PC-3 (cell line): ENCODE results near the gene CFAP54. TPM values are rescaled to one million over a fixed set of nuclear protein-coding genes. Genes with fewer than 3 reads are reported as not detected.
"Not testable (repeated sequence)": the region's sequence is repeated elsewhere in the genome, so short reads cannot be mapped to it uniquely, and the experiment has no call there.

ENCODE experiments used
- ATAC-seq: fragments of 200-7000 bp; cut with Tn5 transposase; 2 replicates; pipeline ENCODE4 v1.9.1; 2020; ENCODE audit warnings: mild to moderate bottlenecking, moderate library complexity
- BruUV-seq: library from RNA; stranded (reverse); fragments of 400-500 nt; replicated peaks from 2 replicates; lab custom pipeline; 2021; lab: Mats Ljungman, UMichigan
- CTCF ChIA-PET: fragments of 300-600 bp; sonication (Branson Sonifier 250); formaldehyde crosslinking; loops from one replicate; lab custom pipeline; 2022; ENCODE audit warnings: antibody characterized with exemption; lab: Charles Lee
- POLR2A ChIA-PET: fragments of 300-600 bp; sonication (Branson Sonifier 250); formaldehyde crosslinking; loops from one replicate; lab custom pipeline; 2022; ENCODE audit warnings: antibody characterized with exemption; ENCODE audit not compliant: unreplicated experiment; lab: Charles Lee
- DNase-seq: peaks from one replicate; pipeline ENCODE4 v3.0.0-alpha.2; 2015
- H2AFZ ChIP-seq: fragments of 300-600 bp; sonication (generic); 2 replicates; pipeline ENCODE4 v1.6.0; 2016; ENCODE audit warnings: antibody characterized with exemption, low read length
- H3F3A ChIP-seq: fragments of 300-600 bp; sonication (generic); one replicate; pipeline ENCODE4 v1.6.0; 2017; ENCODE audit warnings: antibody characterized with exemption, low read length, control low read depth, mild to moderate bottlenecking; ENCODE audit not compliant: unreplicated experiment
- H3K27ac ChIP-seq: fragments of 300-600 bp; sonication (generic); 2 replicates; pipeline ENCODE4 v1.5.1; 2016; ENCODE audit warnings: mild to moderate bottlenecking, low read length
- H3K27me3 ChIP-seq: fragments of 300-600 bp; sonication (generic); 2 replicates; pipeline ENCODE4 v1.6.1; 2016; ENCODE audit warnings: low read length, mixed read lengths
- H3K36me3 ChIP-seq: fragments of 300-600 bp; sonication (generic); 2 replicates; pipeline ENCODE4 v1.6.1; 2016; ENCODE audit warnings: low read depth, mixed run types, low read length, mixed read lengths
- H3K4me1 ChIP-seq: fragments of 300-600 bp; sonication (generic); 2 replicates; pipeline ENCODE4 v1.5.1; 2016; ENCODE audit warnings: low read length; ENCODE audit not compliant: insufficient read depth
- H3K4me2 ChIP-seq: fragments of 300-600 bp; sonication (generic); 2 replicates; pipeline ENCODE4 v1.6.0; 2016; ENCODE audit warnings: low read length
- H3K4me3 ChIP-seq: fragments of 300-600 bp; sonication (generic); 2 replicates; pipeline ENCODE4 v1.5.1; 2016; ENCODE audit warnings: mild to moderate bottlenecking, low read length, mixed read lengths
- H3K79me2 ChIP-seq: fragments of 300-600 bp; sonication (generic); 2 replicates; pipeline ENCODE4 v1.6.1; 2017; ENCODE audit warnings: low read length, mixed read lengths
- H3K9ac ChIP-seq: fragments of 300-600 bp; sonication (generic); 2 replicates; pipeline ENCODE4 v1.6.0; 2016; ENCODE audit warnings: mild to moderate bottlenecking, low read length
- H3K9me2 ChIP-seq: fragments of 300-600 bp; sonication (generic); replicated peaks from 2 replicates; pipeline ENCODE4 v1.6.1; 2016; ENCODE audit warnings: mixed run types, low read length, mixed read lengths
- H3K9me3 ChIP-seq: fragments of 300-600 bp; sonication (generic); 2 replicates; pipeline ENCODE4 v1.6.1; 2016; ENCODE audit warnings: low read length, mixed read lengths
- H4K20me1 ChIP-seq: fragments of 300-600 bp; sonication (generic); 2 replicates; pipeline ENCODE4 v1.6.1; 2016; ENCODE audit warnings: low read length, mixed read lengths
- EZH2 ChIP-seq: fragments of 300-600 bp; sonication (generic); IDR thresholded peaks from one replicate; pipeline ENCODE4 v1.6.1; 2017; ENCODE audit warnings: antibody characterized with exemption, mild to moderate bottlenecking, low read length; ENCODE audit not compliant: unreplicated experiment
- EZH2phosphoT487 ChIP-seq: fragments of 300-600 bp; sonication (generic); IDR thresholded peaks from 2 replicates; pipeline ENCODE4 v1.6.1; 2018; ENCODE audit warnings: mild to moderate bottlenecking, antibody characterized with exemption, low read length, borderline replicate concordance
- intact Hi-C: fragments of 100-400 bp; cut with micrococcal nuclease; formaldehyde crosslinking; loops from 2 replicates; pipeline ENCODE4 v1.9.0; 2023
- total RNA-seq: library from RNA; depleted of rRNA; stranded (reverse); fragments of >200 nt; gene quantifications from 2 replicates; pipeline ENCODE4 v1.2.3, GENCODE V29; 2014
- TF ChIP-seq, protein P1 (sequence below): fragments of 300-600 bp; sonication (generic); conservative IDR thresholded peaks from 2 replicates; pipeline ENCODE4 v1.5.1; 2017; ENCODE audit warnings: antibody characterized with exemption, low read depth, mild to moderate bottlenecking, low read length

Gene CFAP54
- total RNA-seq, 1 experiment from 2014 or later, result 0.77 TPM

DNA sequence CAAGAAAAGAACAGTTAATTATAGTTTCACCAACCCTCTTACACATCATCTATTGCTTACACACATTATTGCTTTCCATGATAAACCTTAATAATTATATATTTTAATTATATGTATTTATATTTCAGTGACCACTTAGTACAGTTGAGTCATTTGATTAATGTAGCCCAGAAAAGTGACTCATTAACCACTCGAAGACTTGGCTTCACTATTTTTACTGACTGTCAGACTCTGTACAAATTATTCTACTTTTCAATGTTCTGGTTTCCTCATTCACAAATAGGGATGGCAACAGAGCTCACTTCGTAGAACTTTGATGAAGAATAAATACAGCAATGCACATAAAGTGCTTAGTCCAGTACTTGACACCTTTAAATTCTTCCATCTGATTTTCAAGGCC is 98.3 kb downstream of the CFAP54 start:
- Histone ChIP-seq H3K27me3 (no peaks in the 10 kb centered on the region), H3K27ac (no peak overlapping the region), H3K4me2 (no peak overlapping the region), H3K4me1 (peaks cover 14% of the 10 kb centered on the region), H4K20me1 (no peaks in the 10 kb centered on the region), H3K9me2 (no peaks in the 10 kb centered on the region), H3K9ac (no peak overlapping the region), H3F3A (no peaks in the 10 kb centered on the region), H2AFZ (no peak overlapping the region), H3K36me3 (no peaks in the 10 kb centered on the region), H3K79me2 (no peaks in the 10 kb centered on the region), H3K4me3 (no peak overlapping the region), H3K9me3 (no peaks in the 10 kb centered on the region)
- ATAC-seq, result peak; percentile 57
- intact Hi-C loops, result no loop called here
- ChIA-PET POLR2A (no interaction called here), CTCF (no interaction called here)
- TF ChIP-seq EZH2 (no peak), EZH2phosphoT487 (no peak)
- TF ChIP-seq, protein P1, sequence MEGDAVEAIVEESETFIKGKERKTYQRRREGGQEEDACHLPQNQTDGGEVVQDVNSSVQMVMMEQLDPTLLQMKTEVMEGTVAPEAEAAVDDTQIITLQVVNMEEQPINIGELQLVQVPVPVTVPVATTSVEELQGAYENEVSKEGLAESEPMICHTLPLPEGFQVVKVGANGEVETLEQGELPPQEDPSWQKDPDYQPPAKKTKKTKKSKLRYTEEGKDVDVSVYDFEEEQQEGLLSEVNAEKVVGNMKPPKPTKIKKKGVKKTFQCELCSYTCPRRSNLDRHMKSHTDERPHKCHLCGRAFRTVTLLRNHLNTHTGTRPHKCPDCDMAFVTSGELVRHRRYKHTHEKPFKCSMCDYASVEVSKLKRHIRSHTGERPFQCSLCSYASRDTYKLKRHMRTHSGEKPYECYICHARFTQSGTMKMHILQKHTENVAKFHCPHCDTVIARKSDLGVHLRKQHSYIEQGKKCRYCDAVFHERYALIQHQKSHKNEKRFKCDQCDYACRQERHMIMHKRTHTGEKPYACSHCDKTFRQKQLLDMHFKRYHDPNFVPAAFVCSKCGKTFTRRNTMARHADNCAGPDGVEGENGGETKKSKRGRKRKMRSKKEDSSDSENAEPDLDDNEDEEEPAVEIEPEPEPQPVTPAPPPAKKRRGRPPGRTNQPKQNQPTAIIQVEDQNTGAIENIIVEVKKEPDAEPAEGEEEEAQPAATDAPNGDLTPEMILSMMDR, result no peak
- no TSS peak for BruUV-seq
- peak; percentile 46 for DNase-seq

DNA sequence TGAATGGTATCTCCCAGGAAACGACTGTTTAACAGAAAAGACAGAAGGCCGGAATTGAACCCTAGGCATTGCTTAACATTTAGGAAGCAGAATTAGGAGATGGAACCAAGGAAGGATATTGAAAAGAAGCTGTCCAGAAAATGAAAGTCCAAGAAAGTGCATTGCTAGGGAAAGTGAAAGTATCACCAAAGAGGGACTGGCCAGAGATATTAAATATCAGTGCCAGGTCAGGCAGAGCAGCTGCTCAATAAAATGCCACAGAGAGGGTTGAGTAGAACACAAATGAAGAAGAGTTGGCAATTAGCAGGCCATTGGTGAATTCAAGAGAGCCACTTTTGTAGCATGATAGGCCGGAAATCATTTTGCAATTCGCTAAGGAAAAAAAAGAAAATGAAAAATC is 101.6 kb downstream of the CFAP54 start:
- ChIA-PET POLR2A (no interaction called here), CTCF (no interaction called here)
- Histone ChIP-seq H3K4me1 (peaks cover 6% of the 10 kb centered on the region), H3K9me3 (no peaks in the 10 kb centered on the region), H4K20me1 (no peaks in the 10 kb centered on the region), H3K9me2 (no peaks in the 10 kb centered on the region), H2AFZ (no peak overlapping the region), H3K27me3 (peaks cover 7% of the 10 kb centered on the region; the same call in 1 of the 2 replicates), H3K27ac (no peak overlapping the region), H3F3A (no peaks in the 10 kb centered on the region), H3K4me3 (no peak overlapping the region), H3K36me3 (no peaks in the 10 kb centered on the region), H3K4me2 (no peak overlapping the region), H3K9ac (no peak overlapping the region), H3K79me2 (no peaks in the 10 kb centered on the region)
- TF ChIP-seq EZH2 (no peak), EZH2phosphoT487 (no peak)
- TF ChIP-seq, protein P1, result no peak
- no TSS peak for BruUV-seq
- ATAC-seq, result no peak
- DNase-seq, result no peak
- intact Hi-C loops, result no loop called here

DNA sequence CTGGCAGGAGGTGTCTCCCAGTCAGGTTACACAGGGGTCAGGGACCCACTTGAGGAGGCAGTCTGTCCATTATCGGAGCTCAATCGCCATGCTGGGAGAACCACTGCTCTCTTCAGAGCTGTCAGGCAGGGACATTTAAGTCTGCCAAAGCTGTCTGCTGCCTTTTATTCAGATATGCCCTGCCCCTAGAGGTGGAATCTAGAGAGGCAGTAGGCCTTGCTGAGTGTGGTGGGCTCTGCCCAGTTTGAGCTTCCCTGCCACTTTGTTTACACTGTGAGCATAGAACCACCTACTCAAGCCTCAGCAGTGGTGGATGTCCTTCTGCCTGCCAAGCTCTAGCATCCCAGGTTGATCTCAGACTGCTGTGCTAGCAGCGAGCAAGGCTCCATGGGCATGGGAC is 115.0 kb downstream of the CFAP54 start:
- CTCF ChIA-PET, H3K9me3 ChIP-seq, H3K79me2 ChIP-seq, H3K4me2 ChIP-seq, H3K36me3 ChIP-seq, H3K9me2 ChIP-seq, H3K27ac ChIP-seq, POLR2A ChIA-PET, DNase-seq, H3K4me1 ChIP-seq, ATAC-seq, H4K20me1 ChIP-seq, H3F3A ChIP-seq, BruUV-seq, H3K4me3 ChIP-seq, H2AFZ ChIP-seq, H3K9ac ChIP-seq, intact Hi-C loops: not testable (repeated sequence)
- H3K27me3 ChIP-seq, result peaks cover 28% of the 10 kb centered on the region
